ENCODE results near the gene ITK.
A peak's percentile ranks its signal among the peaks of the same experiment; 100 is the strongest.

Gene ITK

DNA sequence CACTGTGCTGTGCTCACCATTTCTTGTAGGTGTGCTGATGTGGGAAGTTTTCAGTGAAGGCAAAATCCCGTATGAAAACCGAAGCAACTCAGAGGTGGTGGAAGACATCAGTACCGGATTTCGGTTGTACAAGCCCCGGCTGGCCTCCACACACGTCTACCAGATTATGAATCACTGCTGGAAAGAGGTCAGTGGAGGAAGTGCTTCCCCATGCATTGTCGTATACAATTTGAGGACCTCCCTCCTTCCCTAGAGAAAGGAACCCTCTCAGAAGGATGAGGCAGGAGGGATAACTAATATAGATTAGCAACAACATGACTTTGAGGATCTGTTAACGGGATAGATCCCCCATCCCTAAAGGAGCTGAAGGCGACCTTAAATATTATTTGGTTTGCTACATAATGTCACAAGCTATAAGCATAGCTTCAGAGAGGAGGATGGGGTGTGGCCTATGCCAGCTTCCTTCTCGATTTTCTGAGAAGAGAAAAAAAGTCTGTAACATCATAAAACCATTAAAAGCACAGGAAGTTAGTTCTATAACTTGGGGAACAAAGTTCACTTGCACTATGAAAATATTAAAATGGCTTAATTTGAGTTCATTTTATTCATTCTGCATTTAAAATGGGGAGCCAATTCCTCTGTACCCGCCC lies 68.3 kb downstream of the ITK start:
- H3K36me3 ChIP-seq (replicated peaks): no peaks in the 10 kb centered on the region
- no peaks in the 10 kb centered on the region for H3K27me3 ChIP-seq (replicated peaks)
- no peak for DNase-seq
- in situ Hi-C loops (cut with HindIII; ENCODE audit: low pct_ligation_motif_present, low sequenced_read_pairs): no loop called here
- H3K4me3 ChIP-seq (ENCODE audit: low read depth, low read length): no peak overlapping the region
- TF ChIP-seq CTCF (IDR thresholded peaks at IDR 0.05; ENCODE audit: low read depth, low read length, missing control alignments): no peak
- no peak overlapping the region for H3K27ac ChIP-seq

GRCh38 chr5:157252711-157253465 lies 72.2 kb downstream of the ITK start:
- Histone ChIP-seq H3K27me3 (replicated peaks) (no peaks in the 10 kb centered on the region), H3K27ac (no peak overlapping the region), H3K4me3 (ENCODE audit: low read depth, low read length) (no peak overlapping the region), H3K36me3 (replicated peaks) (no peaks in the 10 kb centered on the region)
- in situ Hi-C loops (cut with HindIII; ENCODE audit: low pct_ligation_motif_present, low sequenced_read_pairs): no loop called here
- DNase-seq: peak; percentile 44
- TF ChIP-seq CTCF (IDR thresholded peaks at IDR 0.05; ENCODE audit: low read depth, low read length, missing control alignments): no peak

DNA sequence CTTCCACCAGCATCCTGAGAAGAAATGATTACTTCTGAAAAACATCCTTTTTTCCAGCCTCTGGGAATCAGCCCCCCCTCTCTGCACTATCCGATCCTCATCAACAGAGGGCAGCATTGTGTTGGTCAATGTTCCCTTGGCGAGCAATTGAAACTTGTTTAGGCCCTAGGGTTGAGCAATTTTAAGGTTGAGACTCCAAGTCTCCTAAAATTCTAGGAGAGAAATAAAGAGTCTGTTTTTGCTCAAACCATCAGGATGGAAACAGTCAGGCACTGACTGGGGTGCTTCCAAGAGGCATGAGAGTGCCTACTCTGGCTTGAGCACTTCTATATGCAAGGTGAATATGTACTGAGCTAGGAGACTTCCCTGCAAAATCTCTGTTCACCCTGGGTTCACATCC lies 72.9 kb downstream of the ITK start:
- in situ Hi-C loops (cut with HindIII; ENCODE audit: low pct_ligation_motif_present, low sequenced_read_pairs): no loop called here
- Histone ChIP-seq H3K27me3 (replicated peaks) (no peaks in the 10 kb centered on the region), H3K27ac (no peak overlapping the region), H3K36me3 (replicated peaks) (no peaks in the 10 kb centered on the region), H3K4me3 (ENCODE audit: low read depth, low read length) (no peak overlapping the region)
- TF ChIP-seq CTCF (IDR thresholded peaks at IDR 0.05; ENCODE audit: low read depth, low read length, missing control alignments): peak; percentile 96
- peak; percentile 55 for DNase-seq

- Histone ChIP-seq H3K4me3 (ENCODE audit: low read depth, low read length) (no peak overlapping the region), H3K27ac (no peak overlapping the region), H3K27me3 (replicated peaks) (peaks cover 7% of the 10 kb centered on the region), H3K36me3 (replicated peaks) (no peaks in the 10 kb centered on the region)
- no peak for TF ChIP-seq CTCF (IDR thresholded peaks at IDR 0.05; ENCODE audit: low read depth, low read length, missing control alignments)
- no peak for DNase-seq
- in situ Hi-C loops (cut with HindIII; ENCODE audit: low pct_ligation_motif_present, low sequenced_read_pairs): no loop called here
Observed at GRCh38 chr5:157258450-157258849, 77.8 kb downstream of the ITK start.

DNA sequence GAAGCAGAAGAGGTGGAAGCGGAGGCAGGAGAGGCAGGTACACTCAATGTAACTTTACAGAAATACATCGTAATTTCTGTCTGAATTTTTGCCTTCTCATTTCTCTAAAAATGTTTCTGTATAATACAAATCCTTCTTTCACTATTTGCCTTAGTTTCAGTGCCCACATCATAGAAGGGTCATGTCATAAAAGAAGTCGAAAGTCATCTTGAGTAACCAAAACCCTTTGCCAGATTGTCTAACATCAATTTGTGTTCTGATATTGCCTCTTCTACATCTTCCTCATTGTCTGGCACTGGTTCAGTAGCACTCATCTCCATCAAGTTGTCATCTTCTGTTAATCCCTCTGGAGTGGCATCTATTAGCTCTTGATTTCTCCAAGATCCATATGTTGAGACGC lies 79.1 kb downstream of the ITK start:
- Histone ChIP-seq H3K27ac (no peak overlapping the region), H3K27me3 (replicated peaks) (peaks cover 7% of the 10 kb centered on the region), H3K4me3 (ENCODE audit: low read depth, low read length) (no peak overlapping the region), H3K36me3 (replicated peaks) (no peaks in the 10 kb centered on the region)
- in situ Hi-C loops (cut with HindIII; ENCODE audit: low pct_ligation_motif_present, low sequenced_read_pairs): no loop called here
- TF ChIP-seq CTCF (IDR thresholded peaks at IDR 0.05; ENCODE audit: low read depth, low read length, missing control alignments): no peak
- DNase-seq: no peak
